H1 (cell line): ENCODE data around the gene OR10A6. TPM values are rescaled to one million over a fixed set of nuclear protein-coding genes. Genes with fewer than 3 reads are reported as not detected.

Source experiments
- CTCF ChIA-PET: fragments of 300-600 bp; sonication (Branson Sonifier 250); formaldehyde crosslinking; loops from one replicate; lab custom pipeline; 2021; ENCODE audit not compliant: partially characterized antibody; lab: Charles Lee
- POLR2A ChIA-PET: fragments of 300-600 bp; sonication (Branson Sonifier 250); formaldehyde crosslinking; loops from one replicate; lab custom pipeline; 2021; ENCODE audit warnings: inconsistent platforms; ENCODE audit not compliant: partially characterized antibody; lab: Charles Lee
- DNase-seq, 2 experiments: peaks; one replicate each; pipeline versions ENCODE4 v3.0.0 to v3.0.0-alpha.2; 2010 to 2022; ENCODE audit warnings: low spot score in 2 of 2, low read depth in 1 of 2, mixed read lengths in 1 of 2
- FAIRE-seq: peaks from 2 replicates; lab custom pipeline; 2011; peaks lifted over from hg19 to GRCh38; lab: Jason Lieb, UNC
- H2AFZ ChIP-seq: 2 replicates; pipeline ENCODE4 v1.8.1; 2012; ENCODE audit warnings: low read length, inconsistent platforms
- H2AK5ac ChIP-seq: 2 replicates; pipeline ENCODE4 v1.6.1; 2013; ENCODE audit warnings: low read depth, low read length
- H2BK120ac ChIP-seq: replicated peaks from 2 replicates; pipeline ENCODE3; 2013; ENCODE audit warnings: low read depth, low read length, inconsistent platforms
- H2BK12ac ChIP-seq: 2 replicates; pipeline ENCODE4 v1.6.1; 2013; ENCODE audit warnings: low read depth, low read length
- H2BK15ac ChIP-seq: 2 replicates; pipeline ENCODE4 v1.6.1; 2013; ENCODE audit warnings: low read length
- H2BK20ac ChIP-seq: 2 replicates; pipeline ENCODE4 v1.6.1; 2013; ENCODE audit warnings: low read length
- H2BK5ac ChIP-seq: 2 replicates; pipeline ENCODE4 v1.6.1; 2013; ENCODE audit warnings: low read depth, low read length
- H3K14ac ChIP-seq: 2 replicates; pipeline ENCODE4 v1.6.1; 2013; ENCODE audit warnings: inconsistent platforms; ENCODE audit not compliant: insufficient read length
- H3K18ac ChIP-seq: 2 replicates; pipeline ENCODE4 v1.6.1; 2013; ENCODE audit warnings: low read length; ENCODE audit errors: extremely low read depth
- H3K23ac ChIP-seq: 2 replicates; pipeline ENCODE4 v1.6.1; 2013; ENCODE audit warnings: inconsistent platforms; ENCODE audit not compliant: insufficient read length
- H3K23me2 ChIP-seq: 2 replicates; pipeline ENCODE4 v1.6.1; 2013; ENCODE audit warnings: low read depth, low read length
- H3K27ac ChIP-seq: 2 replicates; pipeline ENCODE4 v1.6.1; 2011; ENCODE audit warnings: low read depth, low read length, inconsistent platforms
- H3K27me3 ChIP-seq, 4 experiments: replicated peaks in 1 of 4; 1 replicate in 1 of 4; 2 replicates in 3 of 4; pipeline versions ENCODE4 v1.6.1 to v1.8.1; 2011 to 2013; ENCODE audit warnings: low read length in 3 of 4, mild to moderate bottlenecking in 3 of 4, inconsistent platforms in 2 of 4, mixed read lengths in 2 of 4, moderate library complexity in 1 of 4; ENCODE audit not compliant: control insufficient read depth in 3 of 4, insufficient read depth in 3 of 4; ENCODE audit errors: extremely low read depth in 1 of 4
- H3K36me3 ChIP-seq, 4 experiments: 2 replicates each; pipeline versions ENCODE4 v1.6.1 to v1.8.1; 2011 to 2013; ENCODE audit warnings: mild to moderate bottlenecking in 4 of 4, low read length in 3 of 4, moderate library complexity in 2 of 4, control low read depth in 1 of 4, inconsistent platforms in 1 of 4; ENCODE audit not compliant: insufficient read depth in 4 of 4, control insufficient read depth in 2 of 4
- H3K4ac ChIP-seq: replicated peaks from 2 replicates; pipeline ENCODE3; 2013; ENCODE audit warnings: low read length, low read depth, mixed read lengths, inconsistent platforms; ENCODE audit not compliant: insufficient read length
- H3K4me1 ChIP-seq, 4 experiments: replicated peaks in 1 of 4; 1 replicate in 1 of 4; 2 replicates in 3 of 4; pipeline versions ENCODE4 v1.6.1 to v1.8.1; 2011 to 2013; ENCODE audit warnings: low read length in 3 of 4, inconsistent platforms in 2 of 4, mixed read lengths in 1 of 4; ENCODE audit not compliant: insufficient read depth in 4 of 4, control insufficient read depth in 3 of 4
- H3K4me2 ChIP-seq, 2 experiments: 2 replicates each; pipeline versions ENCODE4 v1.6.1 to v1.8.1; 2011 to 2013; ENCODE audit warnings: low read depth in 2 of 2, low read length in 2 of 2, control low read depth in 1 of 2, inconsistent platforms in 1 of 2, mild to moderate bottlenecking in 1 of 2; ENCODE audit not compliant: insufficient read depth in 1 of 2
- H3K4me3 ChIP-seq, 4 experiments: fragments of 200-600, 300-600 bp in 1 of 4; sonication (generic), shearing (Covaris generic), sonication (Bioruptor Twin) in 1 of 4; 2 replicates each; pipeline versions ENCODE4 v1.5.1 to v1.8.1; 2011 to 2016; ENCODE audit warnings: low read length in 4 of 4, low read depth in 3 of 4, control low read depth in 2 of 4, inconsistent platforms in 2 of 4, mild to moderate bottlenecking in 2 of 4, mixed read lengths in 1 of 4, moderate library complexity in 1 of 4; ENCODE audit not compliant: insufficient read depth in 2 of 4; ENCODE audit errors: extremely low read depth in 1 of 4
- H3K56ac ChIP-seq: replicated peaks from 2 replicates; pipeline ENCODE3; 2013; ENCODE audit warnings: low read depth, mild to moderate bottlenecking, mixed read lengths, low read length, inconsistent platforms; ENCODE audit not compliant: insufficient read length
- H3K79me1 ChIP-seq: 2 replicates; pipeline ENCODE4 v1.6.1; 2013; ENCODE audit warnings: low read depth, low read length, control low read depth
- H3K79me2 ChIP-seq, 2 experiments: 2 replicates each; pipeline versions ENCODE4 v1.6.1 to v1.8.1; 2012 to 2013; ENCODE audit warnings: low read length in 2 of 2, mild to moderate bottlenecking in 2 of 2, inconsistent platforms in 1 of 2; ENCODE audit not compliant: insufficient read depth in 2 of 2, control insufficient read depth in 1 of 2
- H3K9ac ChIP-seq, 4 experiments: replicated peaks in 1 of 4; 1 replicate in 1 of 4; 2 replicates in 3 of 4; pipeline versions ENCODE4 v1.6.1 to v1.8.1; 2011 to 2013; ENCODE audit warnings: low read depth in 3 of 4, low read length in 3 of 4, control low read depth in 2 of 4, mild to moderate bottlenecking in 2 of 4, moderate library complexity in 2 of 4, inconsistent platforms in 1 of 4; ENCODE audit errors: extremely low read depth in 1 of 4
- H3K9me3 ChIP-seq, 2 experiments: 2 replicates each; pipeline versions ENCODE4 v1.6.1 to v1.8.1; 2012 to 2013; ENCODE audit warnings: mild to moderate bottlenecking in 2 of 2, moderate library complexity in 2 of 2, control low read depth in 1 of 2, inconsistent platforms in 1 of 2, low read depth in 1 of 2, low read length in 1 of 2, mixed read lengths in 1 of 2; ENCODE audit not compliant: insufficient read depth in 2 of 2
- H4K20me1 ChIP-seq, 2 experiments: replicated peaks in 1 of 2; 2 replicates each; pipeline versions ENCODE3 to v1.8.1; 2011 to 2013; ENCODE audit warnings: inconsistent platforms in 2 of 2, low read length in 2 of 2, mild to moderate bottlenecking in 1 of 2; ENCODE audit not compliant: insufficient read depth in 2 of 2, control insufficient read depth in 1 of 2
- H4K5ac ChIP-seq: 2 replicates; pipeline ENCODE4 v1.6.1; 2013; ENCODE audit warnings: low read length, low read depth, mixed read lengths, inconsistent platforms; ENCODE audit not compliant: insufficient read length
- H4K8ac ChIP-seq: 2 replicates; pipeline ENCODE4 v1.8.0; 2013; ENCODE audit warnings: mild to moderate bottlenecking, moderate library complexity, low read length, inconsistent platforms; ENCODE audit not compliant: insufficient read depth; ENCODE audit errors: extremely low read depth
- H4K91ac ChIP-seq: replicated peaks from 2 replicates; pipeline ENCODE3; 2013; ENCODE audit warnings: low read length, mixed read lengths, inconsistent platforms; ENCODE audit not compliant: insufficient read length
- CBX8 ChIP-seq: fragments of 300-800, 300-1000 bp; sonication (generic); IDR thresholded peaks from 2 replicates; pipeline ENCODE4 v1.7.1; 2016; ENCODE audit warnings: low read depth, low read length, borderline replicate concordance
- CHD1 ChIP-seq: IDR thresholded peaks from 2 replicates; pipeline ENCODE4 v1.6.1; 2012; ENCODE audit warnings: low read depth, low read length, improper control_type of control experiment
- CREB1 ChIP-seq: IDR thresholded peaks from 2 replicates; pipeline ENCODE4 v1.6.1; 2012; ENCODE audit warnings: inconsistent platforms
- EGR1 ChIP-seq: IDR thresholded peaks from 2 replicates; pipeline ENCODE4 v1.6.1; 2011; ENCODE audit warnings: low read depth, low read length, borderline replicate concordance
- GTF2F1 ChIP-seq: IDR thresholded peaks from 2 replicates; pipeline ENCODE4 v1.6.1; 2012; ENCODE audit warnings: low read depth, low read length, improper control_type of control experiment, borderline replicate concordance
- JUND ChIP-seq: IDR thresholded peaks from 2 replicates; pipeline ENCODE4 v1.6.1; 2011; ENCODE audit warnings: mild to moderate bottlenecking, improper control_type of control experiment, low read length
- KDM1A ChIP-seq: fragments of 200-600, 300-600 bp; sonication (generic); IDR thresholded peaks from 2 replicates; pipeline ENCODE4 v1.7.1; 2016; ENCODE audit warnings: mild to moderate bottlenecking, low read length, borderline replicate concordance
- NRF1 ChIP-seq: IDR thresholded peaks from 2 replicates; pipeline ENCODE4 v1.6.1; 2011; ENCODE audit warnings: mild to moderate bottlenecking, low read depth, low read length, improper control_type of control experiment
- SIX5 ChIP-seq: IDR thresholded peaks from 2 replicates; pipeline ENCODE4 v1.6.1; 2011; ENCODE audit warnings: mild to moderate bottlenecking, low read depth, low read length
- SP4 ChIP-seq: IDR thresholded peaks from 2 replicates; pipeline ENCODE4 v1.6.1; 2012; ENCODE audit warnings: low read length, inconsistent platforms
- WGBS, 2 experiments: shearing (Covaris generic) in 1 of 2; methylation state at CpG; one replicate each; pipeline versions ENCODE4 v1.1.6 to v1.1.7; 2013 to 2015; ENCODE audit warnings: low lambda C conversion rate in 2 of 2, mixed read lengths in 2 of 2, inconsistent platforms in 1 of 2, low coverage in 1 of 2, missing lambda C conversion rate in 1 of 2; ENCODE audit not compliant: insufficient replicate concordance in 2 of 2, insufficient coverage in 1 of 2, insufficient read length in 1 of 2; ENCODE audit errors: extremely low coverage in 1 of 2, missing lambda C conversion rate in 1 of 2; 5-methylcytosine and 5-hydroxymethylcytosine counted together
- polyA plus RNA-seq, 7 experiments: library from polyadenylated mRNA; depleted of rRNA in 3 of 7; stranded (reverse) in 5 of 7; unstranded in 2 of 7; fragments of >200 nt in 5 of 7; fragments of 200-250 nt in 2 of 7; gene quantifications; 1 replicate in 5 of 7; 2 replicates in 1 of 7; 4 replicates in 1 of 7; pipeline versions ENCODE4 v1.2.1 to v1.2.3, GENCODE V29; 2011 to 2013; ENCODE audit warnings: missing spikeins in 2 of 7, mixed read lengths in 2 of 7
- total RNA-seq: library from RNA; stranded (reverse); fragmentation: NEBNext Ultra II Directional; extraction: Animal tissue kit (Norgen Biotek cat#: 25700); gene quantifications from 2 replicates; pipeline ENCODE4 v1.2.1, GENCODE V29; 2021
- TF ChIP-seq, protein P1 (sequence below): IDR thresholded peaks from 2 replicates; pipeline ENCODE4 v1.6.1; 2011; ENCODE audit warnings: low read length, improper control_type of control experiment
- TF ChIP-seq, protein P2 (sequence below): IDR thresholded peaks from 2 replicates; pipeline ENCODE4 v1.6.1; 2012; ENCODE audit warnings: inconsistent platforms
- TF ChIP-seq, protein P3 (sequence below): IDR thresholded peaks from 2 replicates; pipeline ENCODE4 v1.6.1; 2012; ENCODE audit warnings: inconsistent platforms

The OR10A6 gene
- total and polyA plus RNA-seq, 2 of the 8 experiments (the other 6 are each of a cell fraction or from before 2014, with no cell fraction given) = not detected

DNA sequence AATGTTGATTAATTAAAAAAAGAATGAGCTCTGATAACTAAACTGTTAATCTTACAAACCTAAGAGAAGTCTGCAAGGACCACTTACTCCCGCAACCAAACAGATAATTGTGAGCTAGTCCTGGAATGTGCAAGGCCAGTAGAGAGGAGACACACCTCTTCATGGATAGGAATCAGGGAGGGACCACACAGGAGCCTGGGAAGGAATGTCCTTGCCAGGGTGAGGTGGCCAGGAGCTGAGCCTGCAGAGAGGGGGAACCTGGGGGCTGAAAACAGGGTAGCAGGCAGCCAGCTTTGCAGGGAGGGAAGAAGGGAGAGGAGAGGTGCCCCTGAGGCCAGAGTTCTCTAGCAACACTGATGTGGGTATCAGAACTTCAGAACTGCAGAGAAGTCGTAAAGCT, 43.6 kb upstream of the OR10A6 start:
- Histone ChIP-seq H3K9me3 (no peaks in the 10 kb centered on the region), H4K91ac (no peak overlapping the region), H3K56ac (no peak overlapping the region), H4K8ac (no peak overlapping the region), H2BK12ac (no peak overlapping the region; the same call in 1 of the 2 replicates), H2AK5ac (no peak overlapping the region), H3K9ac (no peak overlapping the region), H3K18ac (peak overlapping the region; percentile 13; the same call in 1 of the 2 replicates), H3K23me2 (no peaks in the 10 kb centered on the region), H3K36me3 (no peaks in the 10 kb centered on the region), H3K23ac (no peak overlapping the region), H4K5ac (no peak overlapping the region), H3K14ac (no peak overlapping the region), H4K20me1 (no peaks in the 10 kb centered on the region), H3K4me2 (no peak overlapping the region), H3K4ac (no peak overlapping the region), H3K27me3 (no peaks in the 10 kb centered on the region), H3K27ac (no peak overlapping the region), H3K4me1 (peaks cover 0 to 7% (median 4%) of the 10 kb centered on the region in 4 experiments; a peak in 4 of 7 replicates), H2BK5ac (no peak overlapping the region), H2BK120ac (no peak overlapping the region), H2BK15ac (no peak overlapping the region), H3K79me2 (no peaks in the 10 kb centered on the region), H3K4me3 (no peak overlapping the region), H3K79me1 (no peaks in the 10 kb centered on the region), H2AFZ (no peak overlapping the region; the same call in 1 of the 2 replicates), H2BK20ac (no peak overlapping the region)
- ChIA-PET CTCF (interaction anchor here (0.7 to 5.7 kb wide), 10 partner anchors 10 to 318 kb away, joined by 3 to 43 read pairs (median 5); partner anchors contain the start of gene EIF3F), POLR2A (interaction anchor here (0.6 to 5.9 kb wide), 5 partner anchors 10 to 1261 kb away, joined by 3 to 38 read pairs (median 3); partner anchors contain the start of gene EIF3F)
- no peak for DNase-seq
- FAIRE-seq = no peak
- 91% methylated on average over 2 of the region's 2 CpGs; no CpG with 5 or more reads in 1 of the 2 experiments for WGBS, 2 experiments
- TF ChIP-seq SIX5 (no peak), CHD1 (no peak), EGR1 (no peak), CBX8 (no peak), JUND (no peak), SP4 (no peak), CREB1 (no peak), GTF2F1 (no peak), NRF1 (no peak), KDM1A (no peak)
- TF ChIP-seq, protein P1, sequence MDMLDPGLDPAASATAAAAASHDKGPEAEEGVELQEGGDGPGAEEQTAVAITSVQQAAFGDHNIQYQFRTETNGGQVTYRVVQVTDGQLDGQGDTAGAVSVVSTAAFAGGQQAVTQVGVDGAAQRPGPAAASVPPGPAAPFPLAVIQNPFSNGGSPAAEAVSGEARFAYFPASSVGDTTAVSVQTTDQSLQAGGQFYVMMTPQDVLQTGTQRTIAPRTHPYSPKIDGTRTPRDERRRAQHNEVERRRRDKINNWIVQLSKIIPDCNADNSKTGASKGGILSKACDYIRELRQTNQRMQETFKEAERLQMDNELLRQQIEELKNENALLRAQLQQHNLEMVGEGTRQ = no peak
- TF ChIP-seq, protein P2, sequence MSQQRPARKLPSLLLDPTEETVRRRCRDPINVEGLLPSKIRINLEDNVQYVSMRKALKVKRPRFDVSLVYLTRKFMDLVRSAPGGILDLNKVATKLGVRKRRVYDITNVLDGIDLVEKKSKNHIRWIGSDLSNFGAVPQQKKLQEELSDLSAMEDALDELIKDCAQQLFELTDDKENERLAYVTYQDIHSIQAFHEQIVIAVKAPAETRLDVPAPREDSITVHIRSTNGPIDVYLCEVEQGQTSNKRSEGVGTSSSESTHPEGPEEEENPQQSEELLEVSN = no peak
- TF ChIP-seq, protein P3, sequence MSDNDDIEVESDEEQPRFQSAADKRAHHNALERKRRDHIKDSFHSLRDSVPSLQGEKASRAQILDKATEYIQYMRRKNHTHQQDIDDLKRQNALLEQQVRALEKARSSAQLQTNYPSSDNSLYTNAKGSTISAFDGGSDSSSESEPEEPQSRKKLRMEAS = no peak
